K562 (cell line): Measurements from ENCODE around the gene LLGL2. TPM values are rescaled to one million over a fixed set of nuclear protein-coding genes. Genes with fewer than 3 reads are reported as not detected.
A peak's percentile ranks its signal among the peaks of the same experiment; 100 is the strongest.

Experiments
- BCOR ChIP-seq: fragments of 450-650 bp; IDR thresholded peaks from 2 replicates; pipeline ENCODE4 v1.6.1; 2016
- CBX2 ChIP-seq: fragments of 200-600 bp; sonication (generic); IDR thresholded peaks from one replicate; pipeline ENCODE4 v1.6.1; 2012; ENCODE audit warnings: mild to moderate bottlenecking, low read length, inconsistent platforms; ENCODE audit not compliant: insufficient read depth, poor library complexity, severe bottlenecking
- CC2D1A ChIP-seq: fragments of 450-650 bp; IDR thresholded peaks from 2 replicates; pipeline ENCODE4 v1.6.1; 2017; ENCODE audit warnings: mild to moderate bottlenecking
- FOXK2 ChIP-seq, 2 experiments: fragments of 450-650 bp; IDR thresholded peaks in 1 of 2; conservative IDR thresholded peaks in 1 of 2; 2 replicates each; pipeline ENCODE4 v1.6.1; 2016; ENCODE audit warnings: low read depth in 2 of 2, mild to moderate bottlenecking in 1 of 2
- HDAC2 ChIP-seq: fragments of 450-650 bp; IDR thresholded peaks from 2 replicates; pipeline ENCODE4 v1.6.1; 2016; ENCODE audit warnings: mild to moderate bottlenecking
- HMG20B ChIP-seq: fragments of 250-450 bp; sonication (Bioruptor Pico); IDR thresholded peaks from 2 replicates; pipeline ENCODE4 v1.5.0; 2021; ENCODE audit warnings: mild to moderate bottlenecking
- PHF21A ChIP-seq: fragments of 450-650 bp; IDR thresholded peaks from 2 replicates; pipeline ENCODE4 v1.6.1; 2017; ENCODE audit warnings: low read depth, borderline replicate concordance
- XRCC5 ChIP-seq: fragments of 200-400 bp; formaldehyde crosslinking; IDR thresholded peaks from 2 replicates; pipeline ENCODE4 v1.6.1; 2017; ENCODE audit warnings: low read depth, mild to moderate bottlenecking, low read length
- ZC3H11A ChIP-seq: IDR thresholded peaks from 2 replicates; pipeline ENCODE4 v1.6.1; 2012; ENCODE audit warnings: low read depth, low read length, improper control_type of control experiment
- ZC3H4 ChIP-seq: sonication (generic); formaldehyde crosslinking; IDR thresholded peaks from 2 replicates; pipeline ENCODE4 v1.9.0; 2021; ENCODE audit warnings: missing genetic modification reagents, borderline replicate concordance
- ZNF224 ChIP-seq: sonication (generic); formaldehyde crosslinking; IDR thresholded peaks from 2 replicates; pipeline ENCODE4 v1.8.0; 2022; ENCODE audit warnings: mild to moderate bottlenecking, missing genetic modification reagents
- ZNF408 ChIP-seq: fragments of 250-450 bp; sonication (Bioruptor Pico); IDR thresholded peaks from 2 replicates; pipeline ENCODE4 v1.4.0; 2020; ENCODE audit warnings: low read depth, mild to moderate bottlenecking, moderate library complexity
- ZNF436 ChIP-seq: fragments of 250-450, 450-650 bp; sonication (Bioruptor Pico); formaldehyde crosslinking; IDR thresholded peaks from 2 replicates; pipeline ENCODE4 v1.7.0; 2020; ENCODE audit warnings: mild to moderate bottlenecking
- polyA plus RNA-seq, 8 experiments: library from polyadenylated mRNA; depleted of rRNA in 4 of 8; stranded (reverse) in 5 of 8; unstranded in 3 of 8; fragments of >200 nt; fragmentation: Nextera tagmentation in 2 of 8; fragmentation: Illumina TruSeq in 1 of 8; extraction: Ambion mirVana in 2 of 8; extraction: Trizol in 1 of 8; gene quantifications; 2 replicates each; pipeline versions ENCODE4 v1.2.1 to v1.2.3, GENCODE V29; 2011 to 2014; ENCODE audit warnings: inconsistent platforms in 1 of 8, missing spikeins in 1 of 8
- total RNA-seq, 7 experiments: library from RNA; depleted of rRNA in 6 of 7; stranded (reverse); fragments of >200 nt in 6 of 7; fragmentation: Illumina TruSeq in 2 of 7; extraction: Trizol in 2 of 7; gene quantifications; 2 replicates each; pipeline versions ENCODE4 v1.2.1 to v1.2.3, GENCODE V29; 2011 to 2021; ENCODE audit warnings: low replicate concordance in 1 of 7
- TF ChIP-seq, protein P1 (sequence below): fragments of 200-800 bp; sonication (Bioruptor generic); IDR thresholded peaks from 2 replicates; pipeline ENCODE4 v1.6.1; 2016; ENCODE audit warnings: missing genetic modification characterization, missing compliant biosample characterization
- TF ChIP-seq, protein P2 (sequence below): fragments of 150-350 bp; conservative IDR thresholded peaks from 2 replicates; pipeline ENCODE4 v1.6.1; 2014; ENCODE audit warnings: low read length
- TF ChIP-seq, protein P3 (sequence below): fragments of 450-650 bp; IDR thresholded peaks from 2 replicates; pipeline ENCODE4 v1.6.1; 2017; ENCODE audit warnings: antibody characterized with exemption
- TF ChIP-seq, protein P4 (sequence below): fragments of 250-450 bp; sonication (Bioruptor Pico); IDR thresholded peaks from 2 replicates; pipeline ENCODE4 v1.4.0; 2020; ENCODE audit warnings: mild to moderate bottlenecking, moderate library complexity

The LLGL2 gene
- total and polyA plus RNA-seq, 9 of the 15 experiments (the other 6 are each of a cell fraction or from before 2014, with no cell fraction given): 0.32 to 24.4 (median 10.2) TPM

DNA sequence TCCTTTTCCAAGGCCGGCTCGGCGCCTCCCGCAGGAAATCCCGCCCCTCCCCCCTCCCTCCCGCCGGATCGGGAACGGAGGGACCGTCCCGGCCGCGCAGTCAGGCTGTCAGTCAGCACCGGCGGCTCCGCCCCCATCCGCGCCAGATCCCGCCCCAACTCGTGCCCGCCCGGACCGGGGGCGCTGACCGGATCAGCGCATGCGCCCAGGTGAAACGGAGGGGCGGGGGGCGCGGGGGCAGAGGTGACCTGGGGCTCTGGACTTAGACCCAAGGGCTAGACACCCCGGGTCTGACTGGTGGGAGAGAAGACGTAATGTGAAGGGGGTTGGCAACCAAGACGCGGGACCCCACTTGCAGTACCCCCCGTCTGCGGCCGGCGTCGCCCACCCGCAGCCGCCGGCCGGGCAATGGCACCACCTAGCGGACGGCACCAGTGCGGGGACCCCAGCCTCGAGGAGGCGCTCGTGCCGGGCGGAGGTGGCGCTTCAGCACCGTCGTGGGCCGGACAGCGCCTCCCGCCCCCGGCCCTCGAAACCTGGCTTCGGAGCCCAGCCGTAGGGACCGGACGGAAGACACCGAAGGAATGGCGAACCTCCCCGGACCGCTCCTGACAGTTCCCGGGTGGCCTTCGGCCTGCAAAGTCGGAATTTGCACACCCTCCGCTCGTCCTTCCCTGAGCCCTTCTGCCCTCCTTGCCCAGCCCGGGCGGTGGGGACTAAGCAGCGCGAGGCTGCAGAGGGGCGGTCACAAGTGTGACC lies 9.8 kb upstream of the LLGL2 start, which contains the start of gene CASKIN2 (continued):
- no peak; a peak in 1 of 4 replicates for TF ChIP-seq FOXK2 (conservative IDR thresholded peaks at IDR 0.05 in 1 of 2, IDR thresholded peaks at IDR 0.05 in 1 of 2; ENCODE audit: low read depth in 2 of 2)
- TF ChIP-seq, protein P1, sequence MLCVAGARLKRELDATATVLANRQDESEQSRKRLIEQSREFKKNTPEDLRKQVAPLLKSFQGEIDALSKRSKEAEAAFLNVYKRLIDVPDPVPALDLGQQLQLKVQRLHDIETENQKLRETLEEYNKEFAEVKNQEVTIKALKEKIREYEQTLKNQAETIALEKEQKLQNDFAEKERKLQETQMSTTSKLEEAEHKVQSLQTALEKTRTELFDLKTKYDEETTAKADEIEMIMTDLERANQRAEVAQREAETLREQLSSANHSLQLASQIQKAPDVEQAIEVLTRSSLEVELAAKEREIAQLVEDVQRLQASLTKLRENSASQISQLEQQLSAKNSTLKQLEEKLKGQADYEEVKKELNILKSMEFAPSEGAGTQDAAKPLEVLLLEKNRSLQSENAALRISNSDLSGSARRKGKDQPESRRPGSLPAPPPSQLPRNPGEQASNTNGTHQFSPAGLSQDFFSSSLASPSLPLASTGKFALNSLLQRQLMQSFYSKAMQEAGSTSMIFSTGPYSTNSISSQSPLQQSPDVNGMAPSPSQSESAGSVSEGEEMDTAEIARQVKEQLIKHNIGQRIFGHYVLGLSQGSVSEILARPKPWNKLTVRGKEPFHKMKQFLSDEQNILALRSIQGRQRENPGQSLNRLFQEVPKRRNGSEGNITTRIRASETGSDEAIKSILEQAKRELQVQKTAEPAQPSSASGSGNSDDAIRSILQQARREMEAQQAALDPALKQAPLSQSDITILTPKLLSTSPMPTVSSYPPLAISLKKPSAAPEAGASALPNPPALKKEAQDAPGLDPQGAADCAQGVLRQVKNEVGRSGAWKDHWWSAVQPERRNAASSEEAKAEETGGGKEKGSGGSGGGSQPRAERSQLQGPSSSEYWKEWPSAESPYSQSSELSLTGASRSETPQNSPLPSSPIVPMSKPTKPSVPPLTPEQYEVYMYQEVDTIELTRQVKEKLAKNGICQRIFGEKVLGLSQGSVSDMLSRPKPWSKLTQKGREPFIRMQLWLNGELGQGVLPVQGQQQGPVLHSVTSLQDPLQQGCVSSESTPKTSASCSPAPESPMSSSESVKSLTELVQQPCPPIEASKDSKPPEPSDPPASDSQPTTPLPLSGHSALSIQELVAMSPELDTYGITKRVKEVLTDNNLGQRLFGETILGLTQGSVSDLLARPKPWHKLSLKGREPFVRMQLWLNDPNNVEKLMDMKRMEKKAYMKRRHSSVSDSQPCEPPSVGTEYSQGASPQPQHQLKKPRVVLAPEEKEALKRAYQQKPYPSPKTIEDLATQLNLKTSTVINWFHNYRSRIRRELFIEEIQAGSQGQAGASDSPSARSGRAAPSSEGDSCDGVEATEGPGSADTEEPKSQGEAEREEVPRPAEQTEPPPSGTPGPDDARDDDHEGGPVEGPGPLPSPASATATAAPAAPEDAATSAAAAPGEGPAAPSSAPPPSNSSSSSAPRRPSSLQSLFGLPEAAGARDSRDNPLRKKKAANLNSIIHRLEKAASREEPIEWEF (CRISPR knock-in tag): no peak
- TF ChIP-seq ZNF436 (CRISPR knock-in tag): no peak
- TF ChIP-seq, protein P2, sequence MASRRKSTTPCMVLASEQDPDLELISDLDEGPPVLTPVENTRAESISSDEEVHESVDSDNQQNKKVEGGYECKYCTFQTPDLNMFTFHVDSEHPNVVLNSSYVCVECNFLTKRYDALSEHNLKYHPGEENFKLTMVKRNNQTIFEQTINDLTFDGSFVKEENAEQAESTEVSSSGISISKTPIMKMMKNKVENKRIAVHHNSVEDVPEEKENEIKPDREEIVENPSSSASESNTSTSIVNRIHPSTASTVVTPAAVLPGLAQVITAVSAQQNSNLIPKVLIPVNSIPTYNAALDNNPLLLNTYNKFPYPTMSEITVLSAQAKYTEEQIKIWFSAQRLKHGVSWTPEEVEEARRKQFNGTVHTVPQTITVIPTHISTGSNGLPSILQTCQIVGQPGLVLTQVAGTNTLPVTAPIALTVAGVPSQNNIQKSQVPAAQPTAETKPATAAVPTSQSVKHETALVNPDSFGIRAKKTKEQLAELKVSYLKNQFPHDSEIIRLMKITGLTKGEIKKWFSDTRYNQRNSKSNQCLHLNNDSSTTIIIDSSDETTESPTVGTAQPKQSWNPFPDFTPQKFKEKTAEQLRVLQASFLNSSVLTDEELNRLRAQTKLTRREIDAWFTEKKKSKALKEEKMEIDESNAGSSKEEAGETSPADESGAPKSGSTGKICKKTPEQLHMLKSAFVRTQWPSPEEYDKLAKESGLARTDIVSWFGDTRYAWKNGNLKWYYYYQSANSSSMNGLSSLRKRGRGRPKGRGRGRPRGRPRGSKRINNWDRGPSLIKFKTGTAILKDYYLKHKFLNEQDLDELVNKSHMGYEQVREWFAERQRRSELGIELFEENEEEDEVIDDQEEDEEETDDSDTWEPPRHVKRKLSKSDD: 0 out of 2 replicates have a peak, but pooled peaks have one; percentile 43
- TF ChIP-seq ZNF408 (CRISPR knock-in tag): no peak
- no peak for TF ChIP-seq ZC3H11A
- TF ChIP-seq, protein P3, sequence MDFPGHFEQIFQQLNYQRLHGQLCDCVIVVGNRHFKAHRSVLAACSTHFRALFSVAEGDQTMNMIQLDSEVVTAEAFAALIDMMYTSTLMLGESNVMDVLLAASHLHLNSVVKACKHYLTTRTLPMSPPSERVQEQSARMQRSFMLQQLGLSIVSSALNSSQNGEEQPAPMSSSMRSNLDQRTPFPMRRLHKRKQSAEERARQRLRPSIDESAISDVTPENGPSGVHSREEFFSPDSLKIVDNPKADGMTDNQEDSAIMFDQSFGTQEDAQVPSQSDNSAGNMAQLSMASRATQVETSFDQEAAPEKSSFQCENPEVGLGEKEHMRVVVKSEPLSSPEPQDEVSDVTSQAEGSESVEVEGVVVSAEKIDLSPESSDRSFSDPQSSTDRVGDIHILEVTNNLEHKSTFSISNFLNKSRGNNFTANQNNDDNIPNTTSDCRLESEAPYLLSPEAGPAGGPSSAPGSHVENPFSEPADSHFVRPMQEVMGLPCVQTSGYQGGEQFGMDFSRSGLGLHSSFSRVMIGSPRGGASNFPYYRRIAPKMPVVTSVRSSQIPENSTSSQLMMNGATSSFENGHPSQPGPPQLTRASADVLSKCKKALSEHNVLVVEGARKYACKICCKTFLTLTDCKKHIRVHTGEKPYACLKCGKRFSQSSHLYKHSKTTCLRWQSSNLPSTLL: no peak
- TF ChIP-seq CBX2: no peak
- no peak for TF ChIP-seq HMG20B (CRISPR knock-in tag)
- no peak for TF ChIP-seq PHF21A
- TF ChIP-seq CC2D1A: 0 out of 2 replicates have a peak, but pooled peaks have one; percentile 30
- TF ChIP-seq ZC3H4 (CRISPR knock-in tag): no peak
- TF ChIP-seq BCOR: no peak
- TF ChIP-seq, protein P4, sequence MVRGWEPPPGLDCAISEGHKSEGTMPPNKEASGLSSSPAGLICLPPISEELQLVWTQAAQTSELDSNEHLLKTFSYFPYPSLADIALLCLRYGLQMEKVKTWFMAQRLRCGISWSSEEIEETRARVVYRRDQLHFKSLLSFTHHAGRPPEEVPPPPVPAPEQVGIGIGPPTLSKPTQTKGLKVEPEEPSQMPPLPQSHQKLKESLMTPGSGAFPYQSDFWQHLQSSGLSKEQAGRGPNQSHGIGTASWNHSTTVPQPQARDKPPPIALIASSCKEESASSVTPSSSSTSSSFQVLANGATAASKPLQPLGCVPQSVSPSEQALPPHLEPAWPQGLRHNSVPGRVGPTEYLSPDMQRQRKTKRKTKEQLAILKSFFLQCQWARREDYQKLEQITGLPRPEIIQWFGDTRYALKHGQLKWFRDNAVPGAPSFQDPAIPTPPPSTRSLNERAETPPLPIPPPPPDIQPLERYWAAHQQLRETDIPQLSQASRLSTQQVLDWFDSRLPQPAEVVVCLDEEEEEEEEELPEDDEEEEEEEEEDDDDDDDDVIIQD (CRISPR knock-in tag): no peak
- TF ChIP-seq ZNF224: peak; percentile 90; the same call in 1 of the 2 replicates
- peak; percentile 97 for TF ChIP-seq XRCC5
- TF ChIP-seq HDAC2: peak; percentile 95
